ENCODE data around the gene ANK3. TPM values are rescaled to one million over a fixed set of nuclear protein-coding genes. Genes with fewer than 3 reads are reported as not detected.

The ANK3 gene
- polyA plus RNA-seq, 1 donor: 89.1 TPM

GRCh38 chr10:60395711-60396110, 6.0 kb upstream of the ANK3 start:
- Histone ChIP-seq H3K9me3 (ENCODE audit: control insufficient read depth, low read depth, low read length) (no peaks in the 10 kb centered on the region), H3K36me3 (ENCODE audit: control insufficient read depth, insufficient read depth, low read length) (no peaks in the 10 kb centered on the region), H3K27me3 (ENCODE audit: control insufficient read depth, insufficient read depth, low read length) (no peaks in the 10 kb centered on the region), H3K27ac (ENCODE audit: low read length) (no peak overlapping the region), H3K4me1 (ENCODE audit: control insufficient read depth, insufficient read depth, low read length) (no peaks in the 10 kb centered on the region), H3K4me3 (ENCODE audit: low read length) (no peak overlapping the region)
- WGBS (ENCODE audit: insufficient coverage, low lambda C conversion rate): no CpG with 5 or more reads among the region's 7 CpGs
- no peak for DNase-seq

- H3K4me1 ChIP-seq (ENCODE audit: control insufficient read depth, insufficient read depth, low read length): no peaks in the 10 kb centered on the region
- H3K4me3 ChIP-seq (ENCODE audit: low read length): no peak overlapping the region
- H3K36me3 ChIP-seq (ENCODE audit: control insufficient read depth, insufficient read depth, low read length): no peaks in the 10 kb centered on the region
- WGBS (ENCODE audit: insufficient coverage, low lambda C conversion rate): no CpG with 5 or more reads among the region's 2 CpGs
- no peak for DNase-seq
- no peak overlapping the region for H3K27ac ChIP-seq (ENCODE audit: low read length)
- H3K9me3 ChIP-seq (ENCODE audit: control insufficient read depth, low read depth, low read length): no peaks in the 10 kb centered on the region
- no peaks in the 10 kb centered on the region for H3K27me3 ChIP-seq (ENCODE audit: control insufficient read depth, insufficient read depth, low read length)
Observed at GRCh38 chr10:60394446-60394845, 4.8 kb upstream of the ANK3 start.

GRCh38 chr10:60390224-60390626, 550 bp upstream of the ANK3 start:
- Histone ChIP-seq H3K9me3 (ENCODE audit: control insufficient read depth, low read depth, low read length) (no peaks in the 10 kb centered on the region), H3K4me1 (ENCODE audit: control insufficient read depth, insufficient read depth, low read length) (no peaks in the 10 kb centered on the region), H3K4me3 (ENCODE audit: low read length) (no peak overlapping the region), H3K27me3 (ENCODE audit: control insufficient read depth, insufficient read depth, low read length) (no peaks in the 10 kb centered on the region), H3K36me3 (ENCODE audit: control insufficient read depth, insufficient read depth, low read length) (no peaks in the 10 kb centered on the region), H3K27ac (ENCODE audit: low read length) (no peak overlapping the region)
- no CpG with 5 or more reads among the region's 3 CpGs for WGBS (ENCODE audit: insufficient coverage, low lambda C conversion rate)
- DNase-seq: no peak

GRCh38 chr10:60388709-60389301, 870 bp downstream of the ANK3 start:
- no peak overlapping the region for H3K27ac ChIP-seq (ENCODE audit: low read length)
- no peaks in the 10 kb centered on the region for H3K36me3 ChIP-seq (ENCODE audit: control insufficient read depth, insufficient read depth, low read length)
- no peak for DNase-seq
- no peaks in the 10 kb centered on the region for H3K4me1 ChIP-seq (ENCODE audit: control insufficient read depth, insufficient read depth, low read length)
- H3K4me3 ChIP-seq (ENCODE audit: low read length): no peak overlapping the region
- no CpG with 5 or more reads among the region's 7 CpGs for WGBS (ENCODE audit: insufficient coverage, low lambda C conversion rate)
- no peaks in the 10 kb centered on the region for H3K9me3 ChIP-seq (ENCODE audit: control insufficient read depth, low read depth, low read length)
- no peaks in the 10 kb centered on the region for H3K27me3 ChIP-seq (ENCODE audit: control insufficient read depth, insufficient read depth, low read length)

- H3K4me3 ChIP-seq (ENCODE audit: low read length): no peak overlapping the region
- no peaks in the 10 kb centered on the region for H3K27me3 ChIP-seq (ENCODE audit: control insufficient read depth, insufficient read depth, low read length)
- H3K27ac ChIP-seq (ENCODE audit: low read length): no peak overlapping the region
- WGBS (ENCODE audit: insufficient coverage, low lambda C conversion rate): no CpG with 5 or more reads among the region's 2 CpGs
- H3K9me3 ChIP-seq (ENCODE audit: control insufficient read depth, low read depth, low read length): no peaks in the 10 kb centered on the region
- no peaks in the 10 kb centered on the region for H3K4me1 ChIP-seq (ENCODE audit: control insufficient read depth, insufficient read depth, low read length)
- DNase-seq: no peak
- no peaks in the 10 kb centered on the region for H3K36me3 ChIP-seq (ENCODE audit: control insufficient read depth, insufficient read depth, low read length)
Observed at GRCh38 chr10:60388116-60388625, 1.5 kb downstream of the ANK3 start.

GRCh38 chr10:60387531-60387930, 2.1 kb downstream of the ANK3 start:
- H3K9me3 ChIP-seq (ENCODE audit: control insufficient read depth, low read depth, low read length): no peaks in the 10 kb centered on the region
- WGBS (ENCODE audit: insufficient coverage, low lambda C conversion rate): no CpG with 5 or more reads among the region's 2 CpGs

GRCh38 chr10:60385399-60385738, 4.3 kb downstream of the ANK3 start:
- no peaks in the 10 kb centered on the region for H3K27me3 ChIP-seq (ENCODE audit: control insufficient read depth, insufficient read depth, low read length)
- no peaks in the 10 kb centered on the region for H3K36me3 ChIP-seq (ENCODE audit: control insufficient read depth, insufficient read depth, low read length)
- no peak for DNase-seq
- H3K27ac ChIP-seq (ENCODE audit: low read length): no peak overlapping the region
- no peaks in the 10 kb centered on the region for H3K9me3 ChIP-seq (ENCODE audit: control insufficient read depth, low read depth, low read length)
- 100% methylated on average over 1 of the region's 1 CpG for WGBS (ENCODE audit: insufficient coverage, low lambda C conversion rate)
- no peaks in the 10 kb centered on the region for H3K4me1 ChIP-seq (ENCODE audit: control insufficient read depth, insufficient read depth, low read length)
- H3K4me3 ChIP-seq (ENCODE audit: low read length): no peak overlapping the region

More at GRCh38 chr10:60387531-60387930, 2.1 kb downstream of the ANK3 start:
- Histone ChIP-seq H3K4me3 (ENCODE audit: low read length) (no peak overlapping the region), H3K27me3 (ENCODE audit: control insufficient read depth, insufficient read depth, low read length) (no peaks in the 10 kb centered on the region), H3K4me1 (ENCODE audit: control insufficient read depth, insufficient read depth, low read length) (no peaks in the 10 kb centered on the region), H3K27ac (ENCODE audit: low read length) (no peak overlapping the region), H3K36me3 (ENCODE audit: control insufficient read depth, insufficient read depth, low read length) (no peaks in the 10 kb centered on the region)
- no peak for DNase-seq

- DNase-seq: no peak
- Histone ChIP-seq H3K27ac (ENCODE audit: low read length) (no peak overlapping the region), H3K4me3 (ENCODE audit: low read length) (no peak overlapping the region), H3K36me3 (ENCODE audit: control insufficient read depth, insufficient read depth, low read length) (no peaks in the 10 kb centered on the region), H3K27me3 (ENCODE audit: control insufficient read depth, insufficient read depth, low read length) (no peaks in the 10 kb centered on the region), H3K4me1 (ENCODE audit: control insufficient read depth, insufficient read depth, low read length) (no peaks in the 10 kb centered on the region), H3K9me3 (ENCODE audit: control insufficient read depth, low read depth, low read length) (no peaks in the 10 kb centered on the region)
- WGBS (ENCODE audit: insufficient coverage, low lambda C conversion rate): no CpG with 5 or more reads among the region's 5 CpGs
Observed at GRCh38 chr10:60384708-60385398, 4.8 kb downstream of the ANK3 start.

- DNase-seq: no peak
- WGBS (ENCODE audit: insufficient coverage, low lambda C conversion rate): no CpG with 5 or more reads among the region's 1 CpG
- Histone ChIP-seq H3K4me1 (ENCODE audit: control insufficient read depth, insufficient read depth, low read length) (no peaks in the 10 kb centered on the region), H3K9me3 (ENCODE audit: control insufficient read depth, low read depth, low read length) (no peaks in the 10 kb centered on the region), H3K4me3 (ENCODE audit: low read length) (no peak overlapping the region), H3K27me3 (ENCODE audit: control insufficient read depth, insufficient read depth, low read length) (no peaks in the 10 kb centered on the region), H3K27ac (ENCODE audit: low read length) (no peak overlapping the region), H3K36me3 (ENCODE audit: control insufficient read depth, insufficient read depth, low read length) (no peaks in the 10 kb centered on the region)
Observed at GRCh38 chr10:60384011-60384410, 5.7 kb downstream of the ANK3 start.

GRCh38 chr10:60382946-60383681, 6.6 kb downstream of the ANK3 start:
- Histone ChIP-seq H3K9me3 (ENCODE audit: control insufficient read depth, low read depth, low read length) (no peaks in the 10 kb centered on the region), H3K36me3 (ENCODE audit: control insufficient read depth, insufficient read depth, low read length) (no peaks in the 10 kb centered on the region), H3K4me1 (ENCODE audit: control insufficient read depth, insufficient read depth, low read length) (no peaks in the 10 kb centered on the region), H3K27ac (ENCODE audit: low read length) (no peak overlapping the region), H3K4me3 (ENCODE audit: low read length) (no peak overlapping the region), H3K27me3 (ENCODE audit: control insufficient read depth, insufficient read depth, low read length) (no peaks in the 10 kb centered on the region)
- 100% methylated on average over 1 of the region's 1 CpG for WGBS (ENCODE audit: insufficient coverage, low lambda C conversion rate)
- no peak for DNase-seq
